RPMI7951 (cell line): ENCODE data around the gene DYNLT2. TPM values are rescaled to one million over a fixed set of nuclear protein-coding genes. Genes with fewer than 3 reads are reported as not detected.
"Not testable (repeated sequence)": the region's sequence is repeated elsewhere in the genome, so short reads cannot be mapped to it uniquely, and the experiment has no call there.

Source experiments
- DNase-seq: peaks from one replicate; pipeline ENCODE4 v3.0.0-alpha.2; 2012; ENCODE audit warnings: low read depth
- total RNA-seq: library from RNA; depleted of rRNA; stranded (reverse); fragments of >200 nt; shearing (Covaris generic); gene quantifications from 2 replicates; pipeline ENCODE4 v1.2.3, GENCODE V29; 2014

DYNLT2 gene
- total RNA-seq, 1 experiment from 2014 or later: 1.8 TPM

GRCh38 chr6:169783971-169784820 is 32.8 kb upstream of the DYNLT2 start:
- no peak for DNase-seq

GRCh38 chr6:169783401-169783800 is 32.0 kb upstream of the DYNLT2 start:
- no peak for DNase-seq

- DNase-seq: no peak
Observed at GRCh38 chr6:169782966-169783365, 31.6 kb upstream of the DYNLT2 start.

- DNase-seq: no peak
Observed at GRCh38 chr6:169780571-169781091, 29.3 kb upstream of the DYNLT2 start.

- DNase-seq: no peak
Observed at GRCh38 chr6:169779896-169780295, 28.5 kb upstream of the DYNLT2 start.

GRCh38 chr6:169779092-169779815 is 27.9 kb upstream of the DYNLT2 start:
- no peak for DNase-seq

GRCh38 chr6:169778646-169779045 is 27.3 kb upstream of the DYNLT2 start:
- no peak for DNase-seq

- DNase-seq: no peak
Observed at GRCh38 chr6:169777896-169778295, 26.5 kb upstream of the DYNLT2 start.

GRCh38 chr6:169776379-169776778 is 25.0 kb upstream of the DYNLT2 start:
- no peak for DNase-seq

- no peak for DNase-seq
Observed at GRCh38 chr6:169775321-169775720, 23.9 kb upstream of the DYNLT2 start.

GRCh38 chr6:169774347-169774746 is 23.0 kb upstream of the DYNLT2 start:
- no peak for DNase-seq

- no peak for DNase-seq
Observed at GRCh38 chr6:169766921-169767736, 15.8 kb upstream of the DYNLT2 start.

GRCh38 chr6:169766232-169766631 is 14.9 kb upstream of the DYNLT2 start:
- no peak for DNase-seq

GRCh38 chr6:169765789-169766188 is 14.4 kb upstream of the DYNLT2 start:
- not testable (repeated sequence) for DNase-seq

- DNase-seq: no peak
Observed at GRCh38 chr6:169763881-169764280, 12.5 kb upstream of the DYNLT2 start.

- DNase-seq: no peak
Observed at GRCh38 chr6:169763308-169763707, 11.9 kb upstream of the DYNLT2 start.

GRCh38 chr6:169755162-169755561 is 3.8 kb upstream of the DYNLT2 start:
- DNase-seq: no peak

- no peak for DNase-seq
Observed at GRCh38 chr6:169752074-169752623, 777 bp upstream of the DYNLT2 start.

- DNase-seq: no peak
Observed at GRCh38 chr6:169746556-169746955, 4.8 kb downstream of the DYNLT2 start.

- no peak for DNase-seq
Observed at GRCh38 chr6:169745405-169745804, 6.0 kb downstream of the DYNLT2 start.

GRCh38 chr6:169741344-169741743 is 10.0 kb downstream of the DYNLT2 start:
- no peak for DNase-seq
